Measurements from ENCODE around the gene SCUBE2.
"Not testable (repeated sequence)": the region's sequence is repeated elsewhere in the genome, so short reads cannot be mapped to it uniquely, and the experiment has no call there.

SCUBE2 gene

GRCh38 chr11:9104580-9104979 lies 13.2 kb upstream of the SCUBE2 start:
- no peak for DNase-seq (ENCODE audit: low read depth)

- no peak for DNase-seq (ENCODE audit: low read depth)
These were observed 12.3 kb upstream of the SCUBE2 start for GRCh38 chr11:9103542-9104276.

DNA sequence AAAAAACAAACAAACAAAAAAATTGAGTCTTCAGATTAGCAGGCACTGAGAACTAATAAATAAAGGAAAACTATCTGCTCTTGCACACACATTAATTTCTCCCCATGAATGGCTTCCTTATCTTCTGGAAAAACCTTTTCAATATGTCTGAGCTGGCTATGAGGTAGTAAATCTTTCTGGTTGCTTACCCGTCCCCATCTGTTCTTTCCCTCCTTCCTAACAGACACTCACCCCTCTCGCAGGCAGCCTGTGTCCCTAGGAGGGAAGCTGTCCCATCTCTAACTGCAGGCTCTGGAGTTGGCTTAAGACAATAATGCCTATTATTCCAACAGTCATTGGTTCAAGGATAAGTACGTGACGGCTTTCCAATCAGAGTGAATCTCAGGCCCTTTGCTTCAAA lies 8.2 kb upstream of the SCUBE2 start:
- no peak for DNase-seq (ENCODE audit: low read depth)

DNA sequence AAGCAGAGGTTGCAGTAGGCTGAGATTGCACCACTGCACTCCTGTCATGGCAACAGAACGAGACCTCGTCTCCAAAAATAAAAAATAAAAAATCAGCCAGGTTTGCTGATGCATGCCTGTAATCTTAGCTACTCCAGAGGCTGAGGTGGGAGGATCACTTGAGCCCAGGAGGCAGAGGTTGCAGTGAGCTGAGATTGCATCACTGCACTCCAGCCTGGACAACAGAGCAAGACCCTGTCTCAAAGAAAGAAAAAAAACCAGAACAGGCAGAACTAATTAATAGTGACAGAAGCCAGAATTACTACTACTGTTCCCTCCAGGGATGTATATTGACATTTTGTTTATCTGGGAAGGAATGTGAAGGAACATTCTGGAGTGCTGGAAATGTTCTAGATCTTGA lies 7.1 kb upstream of the SCUBE2 start:
- DNase-seq (ENCODE audit: low read depth) = not testable (repeated sequence)

DNA sequence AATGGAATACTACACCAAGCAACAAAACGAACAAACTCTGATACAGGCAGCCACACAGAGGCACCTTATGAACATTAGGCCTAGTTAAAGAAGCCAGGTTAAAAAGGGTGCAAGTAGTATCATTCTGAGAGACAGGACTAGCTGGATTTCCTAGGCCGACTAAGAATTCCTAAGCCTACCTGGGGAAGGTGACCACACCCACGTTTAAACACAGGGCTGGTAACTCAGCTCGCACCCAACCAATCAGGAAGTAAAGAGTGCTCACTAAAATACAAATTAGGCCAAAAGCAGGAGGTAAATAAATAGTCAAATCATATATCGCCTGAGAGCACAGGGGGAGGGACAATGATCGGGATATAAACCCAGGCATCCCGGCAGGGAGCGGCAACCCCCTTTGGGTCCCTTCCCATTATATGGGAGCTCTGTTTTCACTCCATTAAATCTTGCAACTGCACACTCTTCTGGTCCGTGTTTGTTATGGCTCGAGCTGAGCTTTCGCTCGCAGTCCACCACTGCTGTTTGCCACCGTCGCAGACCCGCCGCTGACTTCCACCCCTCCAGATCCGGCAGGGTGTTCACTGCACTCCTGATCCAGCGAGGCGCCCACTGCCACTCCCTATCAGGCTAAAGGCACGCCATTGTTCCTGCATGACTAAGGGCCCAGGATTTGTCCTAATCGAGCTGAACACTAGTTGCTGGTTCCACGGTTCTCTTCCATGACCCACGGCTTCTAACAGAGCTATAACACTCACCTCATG lies 6.0 kb upstream of the SCUBE2 start:
- DNase-seq (ENCODE audit: low read depth) = not testable (repeated sequence)

GRCh38 chr11:9096427-9096826 lies 5.0 kb upstream of the SCUBE2 start:
- no peak for DNase-seq (ENCODE audit: low read depth)

DNA sequence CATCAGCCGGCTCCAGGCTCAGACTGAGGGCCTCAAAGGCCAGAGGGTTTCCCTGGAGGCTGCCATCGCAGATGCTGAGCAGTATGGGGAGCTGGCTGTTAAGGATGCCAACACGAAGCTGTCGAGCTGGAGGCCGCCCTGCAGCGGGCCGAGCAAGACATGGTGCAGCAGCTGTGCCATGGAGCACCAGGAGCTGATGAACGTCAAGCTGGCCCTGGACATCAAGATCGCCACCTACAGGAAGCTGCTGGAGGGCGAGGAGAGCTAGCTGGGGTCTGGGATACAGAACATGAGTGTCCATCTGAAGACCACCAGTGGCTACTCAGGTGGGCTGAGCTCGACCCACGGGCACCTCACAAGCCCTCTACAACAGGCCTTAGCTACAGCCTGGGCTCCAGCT lies 4.0 kb upstream of the SCUBE2 start:
- DNase-seq (ENCODE audit: low read depth) = no peak

DNA sequence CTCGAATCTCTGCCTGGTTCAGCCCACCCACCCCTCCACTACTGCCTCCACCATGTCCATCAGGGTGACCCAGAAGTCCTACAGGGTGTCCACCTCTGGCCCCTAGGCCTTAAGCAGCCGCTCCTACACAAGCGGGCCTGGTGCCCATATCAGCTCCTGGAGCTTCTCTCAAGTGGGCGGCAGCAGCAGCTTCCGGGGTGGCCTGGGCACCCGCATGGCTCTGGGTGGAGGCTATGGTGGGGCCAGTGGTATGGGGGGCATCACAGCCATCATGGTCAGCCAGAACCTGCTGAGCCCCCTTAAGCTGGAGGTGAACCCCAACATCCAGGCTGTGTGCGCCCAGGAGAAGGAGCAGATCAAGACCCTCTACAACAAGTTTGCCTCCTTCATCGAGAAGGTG lies 3.0 kb upstream of the SCUBE2 start:
- no peak for DNase-seq (ENCODE audit: low read depth)

GRCh38 chr11:9092853-9093778 lies 1.7 kb upstream of the SCUBE2 start:
- DNase-seq (ENCODE audit: low read depth) = no peak

GRCh38 chr11:9092072-9092471 lies 673 bp upstream of the SCUBE2 start:
- no peak for DNase-seq (ENCODE audit: low read depth)

DNA sequence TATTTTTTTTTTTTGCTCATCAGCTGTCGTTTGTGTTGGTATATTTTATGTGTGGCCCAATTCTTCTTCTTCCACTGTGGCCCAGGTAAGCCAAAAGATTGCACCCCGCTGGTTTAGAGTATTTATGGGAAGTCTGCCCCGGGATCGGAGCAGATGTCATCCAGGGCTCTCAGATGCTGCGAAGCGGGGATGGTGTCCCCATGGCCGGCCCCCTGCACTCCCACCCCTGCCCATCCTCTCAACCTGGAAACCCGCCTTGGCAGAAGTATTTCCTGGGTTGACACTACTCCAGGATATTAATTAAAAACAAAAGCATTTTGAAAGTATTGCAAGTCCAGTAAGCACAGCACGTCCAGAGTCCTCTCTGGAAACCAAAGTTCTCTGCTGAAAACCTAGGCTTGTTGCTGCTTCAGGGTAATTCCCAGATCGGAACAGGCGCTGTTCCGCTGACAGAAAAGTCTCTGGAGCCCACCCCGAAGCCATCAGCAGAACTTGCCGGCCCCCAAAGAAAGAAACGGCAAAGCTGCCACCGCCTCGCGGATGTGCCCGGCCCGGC lies 833 bp downstream of the SCUBE2 start:
- DNase-seq (ENCODE audit: low read depth) = no peak

GRCh38 chr11:9089636-9090035 lies 1.8 kb downstream of the SCUBE2 start:
- DNase-seq (ENCODE audit: low read depth) = no peak

DNA sequence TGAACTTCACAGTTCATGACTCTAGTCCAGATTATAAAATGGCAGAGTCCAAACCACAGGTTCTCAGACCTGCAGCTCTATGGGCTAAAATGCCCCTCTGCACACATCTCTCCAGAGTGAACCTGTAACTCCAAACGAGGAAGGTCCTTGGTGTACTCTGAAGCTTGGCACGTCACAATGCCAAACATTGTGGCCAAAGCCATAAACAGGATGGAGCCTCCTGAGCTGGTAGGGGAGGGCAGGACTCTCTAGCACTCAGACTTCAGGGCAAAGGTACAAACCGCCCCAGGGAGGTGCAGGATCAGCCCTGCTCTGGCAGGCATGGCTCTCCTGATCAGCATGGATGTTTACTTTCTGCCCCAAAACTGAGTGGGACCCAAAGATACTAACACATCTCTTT lies 2.3 kb downstream of the SCUBE2 start:
- DNase-seq (ENCODE audit: low read depth) = no peak

- no peak for DNase-seq (ENCODE audit: low read depth)
These were observed 8.8 kb downstream of the SCUBE2 start for GRCh38 chr11:9082575-9082974.

DNA sequence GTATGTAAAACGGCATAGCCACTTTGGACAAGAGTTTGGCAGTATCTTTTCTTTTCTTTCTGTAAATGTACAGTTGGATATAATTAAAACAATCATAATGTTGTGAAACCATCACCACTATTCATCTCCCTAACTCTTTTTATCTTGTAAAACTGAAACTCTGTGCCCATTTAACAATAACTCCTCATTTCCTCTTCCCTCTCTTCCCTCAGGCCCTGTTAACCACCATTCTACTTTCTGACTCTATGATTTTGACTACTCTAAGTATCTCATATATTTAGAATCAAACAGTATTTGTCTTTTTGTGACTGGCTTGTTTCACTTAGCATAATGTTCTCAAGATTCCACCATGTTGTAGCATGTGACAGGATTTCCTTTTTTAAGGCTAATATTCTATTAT lies 10.2 kb downstream of the SCUBE2 start:
- DNase-seq (ENCODE audit: low read depth) = no peak

DNA sequence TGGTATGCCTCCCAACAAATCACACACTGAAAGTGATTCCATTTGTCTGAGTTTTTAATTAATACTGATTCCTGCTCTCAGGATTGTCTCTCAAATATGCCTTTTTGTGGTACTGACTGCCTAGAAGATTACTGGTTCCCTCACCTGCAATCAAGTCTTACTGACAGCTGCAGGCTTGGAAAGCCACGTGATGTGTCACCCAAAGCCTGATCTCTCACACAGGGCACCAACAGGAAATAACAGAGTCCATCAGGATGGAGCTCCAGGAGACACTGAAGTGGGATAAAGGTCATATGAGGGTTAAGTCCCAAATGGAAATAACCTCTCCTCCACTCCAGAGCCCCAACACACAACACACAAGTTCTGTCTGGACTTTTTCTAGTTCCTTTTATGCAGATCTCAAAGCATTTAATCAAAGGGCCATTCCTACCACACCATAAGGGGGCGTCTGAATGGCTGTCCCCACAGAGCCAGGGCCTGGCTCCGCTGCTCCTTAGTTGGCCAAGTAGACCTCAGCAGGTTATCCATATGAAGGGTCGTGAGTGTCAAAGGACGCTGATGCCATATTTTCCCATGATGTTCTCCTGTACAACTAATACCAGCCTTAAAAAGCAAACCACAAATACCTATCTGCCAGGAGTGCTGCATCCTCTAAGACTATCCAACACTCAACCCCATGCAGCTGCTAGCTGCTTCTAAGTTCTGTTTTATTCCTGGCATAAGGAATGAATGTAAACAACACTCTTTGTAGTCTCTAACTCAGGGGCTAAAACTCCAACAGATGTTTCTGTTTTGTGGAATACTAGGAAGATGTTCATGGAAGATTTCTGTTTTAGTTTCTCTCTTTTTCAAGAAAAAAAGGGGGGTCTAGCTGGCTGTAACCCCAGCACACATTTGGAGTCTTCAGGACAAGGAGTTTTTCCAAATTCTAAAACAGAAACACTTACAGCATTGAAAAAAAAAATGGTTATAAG lies 13.0 kb downstream of the SCUBE2 start:
- no peak for DNase-seq (ENCODE audit: low read depth)

DNA sequence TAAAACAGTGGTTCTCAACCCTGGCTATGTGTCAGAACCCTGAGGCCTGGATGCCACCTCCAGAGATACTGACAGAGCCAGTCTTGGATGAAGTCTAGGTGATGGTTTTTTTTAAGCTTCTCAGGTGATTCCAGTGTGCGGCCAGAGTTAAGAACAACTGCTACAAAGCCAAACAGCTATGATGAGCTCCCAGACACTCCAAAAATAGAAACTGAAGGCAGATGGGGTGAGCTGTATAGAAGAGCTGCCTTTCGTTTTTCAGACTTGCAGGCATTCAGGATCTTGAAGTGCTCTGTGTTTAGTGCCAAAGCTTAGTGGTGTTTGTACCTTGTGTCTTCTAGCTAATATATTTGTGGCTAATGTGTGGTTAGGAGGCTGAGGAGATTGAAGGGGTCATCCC lies 14.2 kb downstream of the SCUBE2 start:
- no peak for DNase-seq (ENCODE audit: low read depth)

DNA sequence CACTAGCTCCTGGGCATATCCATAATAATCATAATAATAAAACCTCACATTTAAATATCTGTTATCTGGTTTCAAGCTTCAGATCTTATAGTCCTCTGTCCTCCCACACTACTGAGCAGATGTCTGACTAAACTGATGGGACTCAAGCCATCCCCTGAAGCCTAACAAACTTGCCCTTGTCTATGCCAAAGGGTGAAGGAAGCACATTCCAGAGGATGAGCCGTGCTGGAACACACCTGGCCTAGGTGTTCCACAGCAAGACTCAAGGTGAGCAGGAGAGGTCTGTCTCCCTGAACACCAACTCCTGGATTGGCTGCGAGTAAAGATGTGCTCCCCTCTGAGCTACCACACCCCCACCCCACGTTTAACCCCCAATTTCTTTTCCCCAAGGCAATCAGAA lies 14.7 kb downstream of the SCUBE2 start:
- DNase-seq (ENCODE audit: low read depth) = no peak

GRCh38 chr11:9076046-9076445 lies 15.4 kb downstream of the SCUBE2 start:
- DNase-seq (ENCODE audit: low read depth) = no peak

- DNase-seq (ENCODE audit: low read depth) = no peak
These were observed 15.8 kb downstream of the SCUBE2 start for GRCh38 chr11:9075556-9075955.
